ENCODE data around the gene SLC1A2.

Gene SLC1A2

DNA sequence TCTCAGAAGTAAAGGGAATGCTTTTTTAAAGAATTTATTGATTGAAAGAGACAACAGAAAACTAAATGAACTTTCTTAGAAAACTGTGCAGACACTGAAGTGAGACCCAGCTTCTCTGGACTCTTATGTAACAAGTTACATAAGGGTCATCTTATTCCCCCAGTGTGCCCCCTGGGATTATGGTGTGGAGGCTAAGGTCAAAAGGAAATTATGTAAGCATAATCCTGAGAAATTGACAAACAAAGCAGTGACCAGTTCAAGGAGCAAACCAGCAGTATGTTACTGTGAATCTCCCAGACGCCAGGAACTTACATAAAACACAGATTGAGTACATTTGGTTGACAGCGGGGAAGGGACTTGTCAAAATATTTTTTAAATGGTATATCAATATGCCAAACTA, 78.6 kb downstream of the SLC1A2 start:
- TF ChIP-seq, protein P1, sequence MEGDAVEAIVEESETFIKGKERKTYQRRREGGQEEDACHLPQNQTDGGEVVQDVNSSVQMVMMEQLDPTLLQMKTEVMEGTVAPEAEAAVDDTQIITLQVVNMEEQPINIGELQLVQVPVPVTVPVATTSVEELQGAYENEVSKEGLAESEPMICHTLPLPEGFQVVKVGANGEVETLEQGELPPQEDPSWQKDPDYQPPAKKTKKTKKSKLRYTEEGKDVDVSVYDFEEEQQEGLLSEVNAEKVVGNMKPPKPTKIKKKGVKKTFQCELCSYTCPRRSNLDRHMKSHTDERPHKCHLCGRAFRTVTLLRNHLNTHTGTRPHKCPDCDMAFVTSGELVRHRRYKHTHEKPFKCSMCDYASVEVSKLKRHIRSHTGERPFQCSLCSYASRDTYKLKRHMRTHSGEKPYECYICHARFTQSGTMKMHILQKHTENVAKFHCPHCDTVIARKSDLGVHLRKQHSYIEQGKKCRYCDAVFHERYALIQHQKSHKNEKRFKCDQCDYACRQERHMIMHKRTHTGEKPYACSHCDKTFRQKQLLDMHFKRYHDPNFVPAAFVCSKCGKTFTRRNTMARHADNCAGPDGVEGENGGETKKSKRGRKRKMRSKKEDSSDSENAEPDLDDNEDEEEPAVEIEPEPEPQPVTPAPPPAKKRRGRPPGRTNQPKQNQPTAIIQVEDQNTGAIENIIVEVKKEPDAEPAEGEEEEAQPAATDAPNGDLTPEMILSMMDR (IDR thresholded peaks at IDR 0.05; ENCODE audit: low read depth, low read length), result no peak
- DNase-seq (ENCODE audit: extremely low read depth, low read depth), result no peak

DNA sequence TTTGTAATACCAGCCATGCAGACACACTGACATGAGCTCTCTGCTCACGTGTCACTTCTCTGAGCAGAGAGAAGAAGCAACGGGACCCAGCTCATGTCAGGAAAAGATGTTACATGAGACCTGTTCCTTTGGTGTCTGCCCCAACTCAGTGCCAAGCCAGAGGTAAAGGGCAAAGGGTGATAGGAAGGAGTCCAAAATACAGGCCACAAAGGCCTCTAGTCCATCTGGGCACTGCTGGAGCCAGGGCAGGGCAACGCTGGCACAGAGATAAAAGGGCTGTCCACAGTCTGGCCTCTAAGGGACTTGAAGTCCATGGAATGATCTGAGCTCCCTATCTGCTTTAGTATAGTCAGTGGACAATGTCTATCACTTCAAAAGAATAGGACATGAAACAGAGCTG, 79.3 kb downstream of the SLC1A2 start:
- DNase-seq (ENCODE audit: extremely low read depth, low read depth), result no peak
- TF ChIP-seq, protein P1 (IDR thresholded peaks at IDR 0.05; ENCODE audit: low read depth, low read length), result no peak

DNA sequence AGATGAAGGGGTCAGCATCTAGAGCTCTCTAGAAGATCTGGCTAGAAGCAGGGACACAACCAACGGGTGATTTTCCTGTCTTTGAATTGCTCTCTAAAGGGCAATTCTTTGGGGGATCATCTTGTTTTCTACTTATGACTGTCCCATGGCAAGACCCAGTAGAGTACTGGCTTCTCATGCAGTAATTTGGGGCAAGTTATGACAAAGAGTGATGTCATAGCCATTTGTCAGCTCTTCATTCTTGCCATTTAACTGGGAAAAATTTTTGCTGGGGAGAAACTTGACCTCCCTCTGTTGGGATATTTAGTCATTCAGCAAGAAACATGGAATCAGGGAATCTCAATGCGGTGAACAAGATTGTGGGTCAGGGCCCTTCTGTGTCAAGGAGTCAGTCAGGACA, 80.4 kb downstream of the SLC1A2 start:
- DNase-seq (ENCODE audit: extremely low read depth, low read depth), result no peak
- TF ChIP-seq, protein P1 (IDR thresholded peaks at IDR 0.05; ENCODE audit: low read depth, low read length), result no peak

- no peak for DNase-seq (ENCODE audit: extremely low read depth, low read depth)
- TF ChIP-seq, protein P1 (IDR thresholded peaks at IDR 0.05; ENCODE audit: low read depth, low read length), result no peak
These were observed 81.4 kb downstream of the SLC1A2 start for GRCh38 chr11:35337914-35338305.

GRCh38 chr11:35337136-35337913, 82.0 kb downstream of the SLC1A2 start:
- TF ChIP-seq, protein P1 (IDR thresholded peaks at IDR 0.05; ENCODE audit: low read depth, low read length), result no peak
- peak; percentile 85 for DNase-seq (ENCODE audit: extremely low read depth, low read depth)

GRCh38 chr11:35336726-35337125, 82.6 kb downstream of the SLC1A2 start:
- DNase-seq (ENCODE audit: extremely low read depth, low read depth), result no peak
- TF ChIP-seq, protein P1 (IDR thresholded peaks at IDR 0.05; ENCODE audit: low read depth, low read length), result no peak

GRCh38 chr11:35335226-35335625, 84.1 kb downstream of the SLC1A2 start:
- no peak for DNase-seq (ENCODE audit: extremely low read depth, low read depth)
- TF ChIP-seq, protein P1 (IDR thresholded peaks at IDR 0.05; ENCODE audit: low read depth, low read length), result no peak

All from AG09319 (cell line).